ENCODE data around the gene PARS2. TPM values are rescaled to one million over a fixed set of nuclear protein-coding genes. Genes with fewer than 3 reads are reported as not detected.
A peak's percentile ranks its signal among the peaks of the same experiment; 100 is the strongest.

The PARS2 gene
- total RNA-seq, 4 donors from 2014 or later: 3.2 to 8.7 (median 5.8) TPM

DNA sequence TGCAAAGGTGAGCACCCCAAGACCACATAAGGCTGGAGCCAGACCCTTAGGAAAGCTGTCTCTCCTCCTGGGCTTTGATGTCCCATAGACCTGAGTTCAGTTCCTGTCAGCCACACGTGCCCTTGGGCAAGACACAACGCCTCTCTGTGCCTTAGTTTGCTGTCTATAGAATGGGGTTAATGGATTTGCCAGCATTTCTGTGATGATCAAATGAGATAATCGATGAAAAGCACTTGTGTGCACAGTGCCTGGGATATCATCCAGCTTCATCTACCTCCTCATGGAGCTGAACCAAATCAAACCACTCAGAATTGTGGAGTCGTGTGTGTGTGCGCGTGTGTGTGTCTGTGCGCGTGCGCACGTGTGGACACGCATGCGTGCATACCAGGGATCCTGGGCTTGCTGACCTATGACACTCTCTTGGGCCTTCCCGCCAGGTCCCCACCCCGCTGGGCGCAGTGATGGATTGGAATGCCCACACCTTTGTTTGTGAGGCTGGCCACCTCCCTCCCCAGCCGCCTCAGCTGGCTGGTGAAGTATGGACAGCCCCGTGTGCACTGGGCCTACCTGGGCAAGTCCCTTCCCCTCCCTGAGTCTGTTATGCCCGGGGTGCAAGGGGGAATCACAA is 31.6 kb upstream of the PARS2 start:
- Histone ChIP-seq H3K9me3 (no peaks in the 10 kb centered on the region), H3K27me3 (peaks cover 3% of the 10 kb centered on the region), H3K4me3 (no peak overlapping the region), H3K4me1 (peaks cover 50% of the 10 kb centered on the region), H3K36me3 (no peaks in the 10 kb centered on the region), H3K27ac (peak overlapping the region; percentile 78)
- no peak for DNase-seq (ENCODE audit: low spot score in 2 of 2)
- WGBS: 90% methylated on average over 12 of the region's 18 CpGs
- TF ChIP-seq, protein P1, sequence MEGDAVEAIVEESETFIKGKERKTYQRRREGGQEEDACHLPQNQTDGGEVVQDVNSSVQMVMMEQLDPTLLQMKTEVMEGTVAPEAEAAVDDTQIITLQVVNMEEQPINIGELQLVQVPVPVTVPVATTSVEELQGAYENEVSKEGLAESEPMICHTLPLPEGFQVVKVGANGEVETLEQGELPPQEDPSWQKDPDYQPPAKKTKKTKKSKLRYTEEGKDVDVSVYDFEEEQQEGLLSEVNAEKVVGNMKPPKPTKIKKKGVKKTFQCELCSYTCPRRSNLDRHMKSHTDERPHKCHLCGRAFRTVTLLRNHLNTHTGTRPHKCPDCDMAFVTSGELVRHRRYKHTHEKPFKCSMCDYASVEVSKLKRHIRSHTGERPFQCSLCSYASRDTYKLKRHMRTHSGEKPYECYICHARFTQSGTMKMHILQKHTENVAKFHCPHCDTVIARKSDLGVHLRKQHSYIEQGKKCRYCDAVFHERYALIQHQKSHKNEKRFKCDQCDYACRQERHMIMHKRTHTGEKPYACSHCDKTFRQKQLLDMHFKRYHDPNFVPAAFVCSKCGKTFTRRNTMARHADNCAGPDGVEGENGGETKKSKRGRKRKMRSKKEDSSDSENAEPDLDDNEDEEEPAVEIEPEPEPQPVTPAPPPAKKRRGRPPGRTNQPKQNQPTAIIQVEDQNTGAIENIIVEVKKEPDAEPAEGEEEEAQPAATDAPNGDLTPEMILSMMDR (IDR thresholded peaks at IDR 0.05): no peak
- TF ChIP-seq POLR2A (IDR thresholded peaks at IDR 0.05) (no peak), EP300 (IDR thresholded peaks at IDR 0.05) (no peak), POLR2AphosphoS5 (IDR thresholded peaks at IDR 0.05) (no peak)

DNA sequence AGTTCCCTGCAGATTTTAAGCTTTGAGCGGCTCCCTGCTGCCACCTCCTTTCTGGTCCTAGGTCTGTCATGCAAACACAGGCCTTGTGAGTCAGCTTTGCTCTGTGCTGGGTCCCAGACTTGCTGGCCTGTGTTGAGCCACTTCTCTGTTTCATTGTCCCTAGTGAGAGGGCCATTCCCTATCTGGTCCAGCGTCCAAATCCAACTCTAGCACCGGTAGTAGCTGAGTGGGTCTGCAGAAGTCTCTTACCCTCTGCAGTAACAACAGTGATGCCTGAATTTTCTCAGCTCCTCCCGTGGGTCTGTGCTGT is 31.0 kb upstream of the PARS2 start:
- no peak for DNase-seq (ENCODE audit: low spot score in 2 of 2)
- no peak overlapping the region for H3K4me3 ChIP-seq
- peak overlapping the region; percentile 78 for H3K27ac ChIP-seq
- no peak for TF ChIP-seq EP300 (IDR thresholded peaks at IDR 0.05)
- no peak for TF ChIP-seq POLR2A (IDR thresholded peaks at IDR 0.05)
- TF ChIP-seq, protein P1 (IDR thresholded peaks at IDR 0.05): no peak
- TF ChIP-seq POLR2AphosphoS5 (IDR thresholded peaks at IDR 0.05): no peak
- 62% methylated on average over 4 of the region's 4 CpGs for WGBS
- H3K36me3 ChIP-seq: no peaks in the 10 kb centered on the region
- H3K9me3 ChIP-seq: no peaks in the 10 kb centered on the region
- H3K27me3 ChIP-seq: no peaks in the 10 kb centered on the region
- H3K4me1 ChIP-seq: peaks cover 43% of the 10 kb centered on the region

DNA sequence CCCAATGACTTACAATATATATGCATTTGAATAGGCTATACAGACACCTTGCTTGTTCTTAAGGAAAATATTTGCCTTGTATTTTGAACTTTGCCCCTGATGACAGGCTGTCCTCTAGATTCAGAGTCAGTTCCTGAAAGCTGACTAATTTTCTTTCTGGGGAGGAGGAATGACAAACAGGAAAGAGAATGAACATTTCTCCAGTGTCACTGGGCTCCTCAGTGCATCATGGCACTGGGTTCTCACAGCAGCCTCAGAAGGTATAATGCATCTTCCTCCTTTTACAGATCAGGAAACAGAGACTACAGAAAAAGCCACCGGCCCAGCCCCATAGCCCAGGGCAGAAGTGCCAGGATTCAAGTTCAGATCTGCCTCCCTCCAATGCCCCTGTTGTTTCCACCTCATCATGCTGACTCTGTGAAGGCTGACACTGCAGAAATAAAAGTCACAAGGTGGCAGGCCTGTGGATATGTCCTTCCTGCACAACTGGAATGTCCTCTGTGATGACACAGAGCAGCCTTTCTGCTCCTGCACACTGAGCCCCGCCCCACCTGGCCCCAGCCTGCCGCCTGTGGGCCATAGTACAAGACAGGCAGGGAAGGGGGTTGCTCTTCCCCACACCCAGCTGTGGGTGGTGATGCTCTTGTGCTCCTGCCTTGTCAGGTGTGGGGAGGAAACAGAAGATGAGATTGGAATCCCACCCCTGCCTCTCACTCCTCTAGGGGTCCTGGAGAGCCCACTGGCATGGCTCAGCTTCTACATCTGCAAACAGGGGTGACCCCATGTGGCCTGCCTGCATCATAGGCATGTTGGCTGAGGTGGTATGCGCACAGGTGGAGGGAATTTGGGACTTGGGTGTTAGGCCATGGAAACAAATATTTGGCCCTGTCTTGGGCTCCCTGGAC is 30.4 kb upstream of the PARS2 start:
- DNase-seq (ENCODE audit: low spot score in 2 of 2): no peak
- 69% methylated on average over 2 of the region's 4 CpGs for WGBS
- H3K27ac ChIP-seq: peak overlapping the region; percentile 78

DNA sequence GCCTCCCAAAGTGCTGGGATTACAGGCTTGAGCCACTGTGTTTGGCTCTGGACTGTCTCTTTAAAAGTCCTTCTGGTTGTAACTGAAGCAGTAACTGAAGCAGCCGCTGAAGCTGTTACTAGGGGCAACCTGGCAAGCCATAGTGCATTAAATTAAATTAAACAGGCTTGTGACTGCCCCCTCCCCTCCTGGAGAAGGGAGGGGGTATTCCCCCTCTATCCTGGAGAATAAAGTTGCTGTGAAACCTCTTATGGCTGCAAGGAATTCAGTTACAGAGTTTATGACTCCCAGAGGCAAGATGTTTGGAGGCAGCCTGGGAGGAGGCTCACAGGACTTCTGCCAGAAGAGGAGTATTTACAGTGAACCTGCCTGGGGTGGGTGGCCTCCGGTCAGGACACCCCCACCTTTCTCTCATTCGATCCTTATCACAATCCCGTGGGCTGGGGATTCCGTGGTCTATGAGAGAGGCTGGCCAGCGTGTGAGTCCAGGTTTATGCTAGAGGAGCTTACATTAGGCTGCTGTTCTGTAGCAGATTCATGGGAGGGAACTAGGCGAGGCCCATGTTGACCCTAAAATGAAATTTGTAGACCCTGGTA is 28.5 kb upstream of the PARS2 start:
- no peak for TF ChIP-seq POLR2A (IDR thresholded peaks at IDR 0.05)
- TF ChIP-seq, protein P1 (IDR thresholded peaks at IDR 0.05): no peak
- no peak for TF ChIP-seq EP300 (IDR thresholded peaks at IDR 0.05)
- no peak for TF ChIP-seq POLR2AphosphoS5 (IDR thresholded peaks at IDR 0.05)
- WGBS: 41% methylated on average over 7 of the region's 7 CpGs
- no peak overlapping the region for H3K4me3 ChIP-seq
- no peak for DNase-seq (ENCODE audit: low spot score in 2 of 2)
- H3K4me1 ChIP-seq: peaks cover 30% of the 10 kb centered on the region
- H3K9me3 ChIP-seq: no peaks in the 10 kb centered on the region
- H3K27me3 ChIP-seq: no peaks in the 10 kb centered on the region
- H3K36me3 ChIP-seq: no peaks in the 10 kb centered on the region
- no peak overlapping the region for H3K27ac ChIP-seq

More for the DNA sequence above, 30.4 kb upstream of the PARS2 start:
- H3K36me3 ChIP-seq: no peaks in the 10 kb centered on the region
- no peak overlapping the region for H3K4me3 ChIP-seq
- H3K4me1 ChIP-seq: peaks cover 37% of the 10 kb centered on the region
- no peaks in the 10 kb centered on the region for H3K9me3 ChIP-seq
- no peaks in the 10 kb centered on the region for H3K27me3 ChIP-seq
- TF ChIP-seq, protein P1 (IDR thresholded peaks at IDR 0.05): no peak
- TF ChIP-seq POLR2AphosphoS5 (IDR thresholded peaks at IDR 0.05): no peak
- TF ChIP-seq EP300 (IDR thresholded peaks at IDR 0.05): no peak
- TF ChIP-seq POLR2A (IDR thresholded peaks at IDR 0.05): no peak
